ENCODE measurements around the gene ULBP3. TPM values are rescaled to one million over a fixed set of nuclear protein-coding genes. Genes with fewer than 3 reads are reported as not detected.

The ULBP3 gene
- polyA plus RNA-seq, 1 of the 3 experiments (the other 2 are of a cell fraction) = 4.6 TPM

DNA sequence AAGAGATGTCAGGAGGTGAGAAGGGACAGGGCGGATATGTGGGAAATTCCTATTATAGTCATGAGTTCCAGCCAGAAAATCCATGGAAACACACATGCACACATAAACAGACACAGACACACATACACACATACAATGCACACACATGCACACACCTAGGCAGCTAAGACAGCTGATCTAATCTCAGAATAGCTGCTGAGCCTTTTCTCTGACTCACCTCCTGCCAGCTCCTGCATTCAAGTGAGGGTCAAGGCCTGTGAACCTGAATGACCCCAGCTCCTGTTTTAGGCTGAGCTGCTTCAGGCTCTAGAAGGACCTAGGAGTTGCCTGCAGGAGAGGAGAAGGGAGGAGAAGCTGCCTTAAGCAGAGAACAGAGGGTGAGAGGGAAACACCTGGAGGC is 22.0 kb downstream of the ULBP3 start:
- ChIA-PET POLR2A (no interaction called here), CTCF (interaction anchor here (0.6 kb wide), 1 partner anchor 24 kb away, joined by 3 read pairs; no protein-coding TSS in a partner anchor)
- H3K27me3 ChIP-seq (ENCODE audit: insufficient read depth) = peaks cover 21% of the 10 kb centered on the region
- no peaks in the 10 kb centered on the region for H3K9me3 ChIP-seq
- no peak overlapping the region for H3K4me2 ChIP-seq
- no peak overlapping the region for H3K9ac ChIP-seq
- H3F3A ChIP-seq (replicated peaks; ENCODE audit: insufficient read depth) = no peaks in the 10 kb centered on the region
- H3K27ac ChIP-seq (ENCODE audit: low read depth in 2 of 2, low read length in 1 of 2) = no peak overlapping the region
- no peaks in the 10 kb centered on the region for H3K79me2 ChIP-seq (ENCODE audit: insufficient read depth)
- H3K9me2 ChIP-seq = no peaks in the 10 kb centered on the region
- WGBS (ENCODE audit: low lambda C conversion rate) = 6% methylated on average over 1 of the region's 1 CpG
- H3K4me1 ChIP-seq (ENCODE audit: control insufficient read depth in 1 of 2, insufficient read depth in 2 of 2, low read depth in 1 of 2, low read length in 1 of 2) = no peaks in the 10 kb centered on the region
- no peak overlapping the region for H3K4me3 ChIP-seq (ENCODE audit: low read depth in 2 of 2, low read length in 1 of 2)
- TF ChIP-seq GATA2 (CRISPR knock-in tag; IDR thresholded peaks at IDR 0.05) (no peak), RFX5 (IDR thresholded peaks at IDR 0.05; ENCODE audit: low read length) (no peak), RXRA (IDR thresholded peaks at IDR 0.05; ENCODE audit: borderline replicate concordance, low read depth) (no peak), RCOR1 (IDR thresholded peaks at IDR 0.05; ENCODE audit: low read length) (no peak), MEF2A (IDR thresholded peaks at IDR 0.05; ENCODE audit: borderline replicate concordance, low read depth) (no peak), GABPA (IDR thresholded peaks at IDR 0.05; ENCODE audit: low read depth) (no peak), SMC3 (IDR thresholded peaks at IDR 0.05; ENCODE audit: low read depth, low read length) (no peak), TAF1 (IDR thresholded peaks at IDR 0.05; ENCODE audit: borderline replicate concordance, low read depth, low read length) (no peak), POLR2AphosphoS5 (IDR thresholded peaks at IDR 0.05; ENCODE audit: low read depth, low read length) (no peak), JUND (IDR thresholded peaks at IDR 0.05) (no peak), NRF1 (IDR thresholded peaks at IDR 0.05; ENCODE audit: low read depth, low read length) (no peak), SIN3A (IDR thresholded peaks at IDR 0.05; ENCODE audit: borderline replicate concordance, low read depth, low read length) (no peak)
- TF ChIP-seq, protein P1, sequence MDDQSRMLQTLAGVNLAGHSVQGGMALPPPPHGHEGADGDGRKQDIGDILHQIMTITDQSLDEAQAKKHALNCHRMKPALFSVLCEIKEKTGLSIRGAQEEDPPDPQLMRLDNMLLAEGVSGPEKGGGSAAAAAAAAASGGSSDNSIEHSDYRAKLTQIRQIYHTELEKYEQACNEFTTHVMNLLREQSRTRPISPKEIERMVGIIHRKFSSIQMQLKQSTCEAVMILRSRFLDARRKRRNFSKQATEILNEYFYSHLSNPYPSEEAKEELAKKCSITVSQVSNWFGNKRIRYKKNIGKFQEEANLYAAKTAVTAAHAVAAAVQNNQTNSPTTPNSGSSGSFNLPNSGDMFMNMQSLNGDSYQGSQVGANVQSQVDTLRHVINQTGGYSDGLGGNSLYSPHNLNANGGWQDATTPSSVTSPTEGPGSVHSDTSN (IDR thresholded peaks at IDR 0.05) = no peak
- TF ChIP-seq, protein P2, sequence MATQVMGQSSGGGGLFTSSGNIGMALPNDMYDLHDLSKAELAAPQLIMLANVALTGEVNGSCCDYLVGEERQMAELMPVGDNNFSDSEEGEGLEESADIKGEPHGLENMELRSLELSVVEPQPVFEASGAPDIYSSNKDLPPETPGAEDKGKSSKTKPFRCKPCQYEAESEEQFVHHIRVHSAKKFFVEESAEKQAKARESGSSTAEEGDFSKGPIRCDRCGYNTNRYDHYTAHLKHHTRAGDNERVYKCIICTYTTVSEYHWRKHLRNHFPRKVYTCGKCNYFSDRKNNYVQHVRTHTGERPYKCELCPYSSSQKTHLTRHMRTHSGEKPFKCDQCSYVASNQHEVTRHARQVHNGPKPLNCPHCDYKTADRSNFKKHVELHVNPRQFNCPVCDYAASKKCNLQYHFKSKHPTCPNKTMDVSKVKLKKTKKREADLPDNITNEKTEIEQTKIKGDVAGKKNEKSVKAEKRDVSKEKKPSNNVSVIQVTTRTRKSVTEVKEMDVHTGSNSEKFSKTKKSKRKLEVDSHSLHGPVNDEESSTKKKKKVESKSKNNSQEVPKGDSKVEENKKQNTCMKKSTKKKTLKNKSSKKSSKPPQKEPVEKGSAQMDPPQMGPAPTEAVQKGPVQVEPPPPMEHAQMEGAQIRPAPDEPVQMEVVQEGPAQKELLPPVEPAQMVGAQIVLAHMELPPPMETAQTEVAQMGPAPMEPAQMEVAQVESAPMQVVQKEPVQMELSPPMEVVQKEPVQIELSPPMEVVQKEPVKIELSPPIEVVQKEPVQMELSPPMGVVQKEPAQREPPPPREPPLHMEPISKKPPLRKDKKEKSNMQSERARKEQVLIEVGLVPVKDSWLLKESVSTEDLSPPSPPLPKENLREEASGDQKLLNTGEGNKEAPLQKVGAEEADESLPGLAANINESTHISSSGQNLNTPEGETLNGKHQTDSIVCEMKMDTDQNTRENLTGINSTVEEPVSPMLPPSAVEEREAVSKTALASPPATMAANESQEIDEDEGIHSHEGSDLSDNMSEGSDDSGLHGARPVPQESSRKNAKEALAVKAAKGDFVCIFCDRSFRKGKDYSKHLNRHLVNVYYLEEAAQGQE (IDR thresholded peaks at IDR 0.05; ENCODE audit: low read depth, low read length) = no peak
- TF ChIP-seq, protein P3, sequence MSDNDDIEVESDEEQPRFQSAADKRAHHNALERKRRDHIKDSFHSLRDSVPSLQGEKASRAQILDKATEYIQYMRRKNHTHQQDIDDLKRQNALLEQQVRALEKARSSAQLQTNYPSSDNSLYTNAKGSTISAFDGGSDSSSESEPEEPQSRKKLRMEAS (IDR thresholded peaks at IDR 0.05; ENCODE audit: low read depth) = no peak
- TF ChIP-seq, protein P4, sequence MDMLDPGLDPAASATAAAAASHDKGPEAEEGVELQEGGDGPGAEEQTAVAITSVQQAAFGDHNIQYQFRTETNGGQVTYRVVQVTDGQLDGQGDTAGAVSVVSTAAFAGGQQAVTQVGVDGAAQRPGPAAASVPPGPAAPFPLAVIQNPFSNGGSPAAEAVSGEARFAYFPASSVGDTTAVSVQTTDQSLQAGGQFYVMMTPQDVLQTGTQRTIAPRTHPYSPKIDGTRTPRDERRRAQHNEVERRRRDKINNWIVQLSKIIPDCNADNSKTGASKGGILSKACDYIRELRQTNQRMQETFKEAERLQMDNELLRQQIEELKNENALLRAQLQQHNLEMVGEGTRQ (IDR thresholded peaks at IDR 0.05; ENCODE audit: borderline replicate concordance, low read depth, low read length) = no peak
- no peaks in the 10 kb centered on the region for H4K20me1 ChIP-seq (ENCODE audit: insufficient read depth)
- H3K36me3 ChIP-seq (replicated peaks in 1 of 2; ENCODE audit: control insufficient read depth in 1 of 2, insufficient read depth in 2 of 2, low read length in 1 of 2) = no peaks in the 10 kb centered on the region
- DNase-seq = no peak
- H2AFZ ChIP-seq (ENCODE audit: low read depth) = no peak overlapping the region
